GM12892 (cell line): Measurements from ENCODE around the gene ATXN1.
"Not testable (repeated sequence)": the region's sequence is repeated elsewhere in the genome, so short reads cannot be mapped to it uniquely, and the experiment has no call there.

Source experiments
- DNase-seq: peaks from one replicate; pipeline ENCODE4 v3.0.0; 2011; ENCODE audit not compliant: insufficient read length
- FAIRE-seq: peaks from 2 replicates; lab custom pipeline; 2011; peaks lifted over from hg19 to GRCh38; lab: Jason Lieb, UNC
- POLR2A ChIP-seq: IDR thresholded peaks from 2 replicates; pipeline ENCODE4 v1.6.1; 2011; ENCODE audit warnings: low read depth, low read length, control low read depth
- POLR2AphosphoS5 ChIP-seq: IDR thresholded peaks from 2 replicates; pipeline ENCODE4 v1.6.1; 2011; ENCODE audit warnings: low read depth, low read length, control low read depth
- TAF1 ChIP-seq: IDR thresholded peaks from 2 replicates; pipeline ENCODE4 v1.6.1; 2011; ENCODE audit warnings: low read depth, mild to moderate bottlenecking, control low read depth, low read length, borderline replicate concordance

Gene ATXN1

GRCh38 chr6:16706029-16706428, 55.2 kb downstream of the ATXN1 start:
- TF ChIP-seq TAF1, result no peak
- TF ChIP-seq POLR2A, result no peak
- TF ChIP-seq POLR2AphosphoS5, result no peak
- FAIRE-seq (peak; percentile 76), DNase-seq (no peak)

- FAIRE-seq (no peak), DNase-seq (no peak)
- TF ChIP-seq TAF1 (no peak), POLR2AphosphoS5 (no peak), POLR2A (no peak)
Observed at GRCh38 chr6:16705081-16705993, 55.9 kb downstream of the ATXN1 start.

- TF ChIP-seq POLR2AphosphoS5, result no peak
- no peak for TF ChIP-seq POLR2A
- FAIRE-seq, result no peak
- no peak for DNase-seq
Observed at GRCh38 chr6:16704401-16705045, 56.7 kb downstream of the ATXN1 start.

- FAIRE-seq, DNase-seq: not testable (repeated sequence)
Observed at GRCh38 chr6:16702627-16703378, 58.5 kb downstream of the ATXN1 start.

DNA sequence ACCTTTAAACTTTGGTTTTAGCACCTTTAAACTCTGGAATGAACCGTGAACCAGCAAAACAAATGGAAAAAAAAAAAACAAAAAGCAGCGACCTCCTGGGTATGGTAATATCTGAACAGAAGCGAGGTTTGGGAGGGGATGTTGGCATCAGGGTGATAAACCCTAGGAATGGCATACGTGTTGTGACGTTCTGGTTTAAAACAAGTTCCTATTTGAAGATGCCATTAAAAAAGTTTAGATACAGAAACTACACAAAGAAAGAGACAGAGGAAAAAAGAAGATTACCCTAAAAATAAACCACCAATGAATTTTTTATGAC, 60.4 kb downstream of the ATXN1 start:
- DNase-seq, result no peak
- FAIRE-seq, result no peak
- TF ChIP-seq POLR2A (no peak), TAF1 (no peak), POLR2AphosphoS5 (no peak)

DNA sequence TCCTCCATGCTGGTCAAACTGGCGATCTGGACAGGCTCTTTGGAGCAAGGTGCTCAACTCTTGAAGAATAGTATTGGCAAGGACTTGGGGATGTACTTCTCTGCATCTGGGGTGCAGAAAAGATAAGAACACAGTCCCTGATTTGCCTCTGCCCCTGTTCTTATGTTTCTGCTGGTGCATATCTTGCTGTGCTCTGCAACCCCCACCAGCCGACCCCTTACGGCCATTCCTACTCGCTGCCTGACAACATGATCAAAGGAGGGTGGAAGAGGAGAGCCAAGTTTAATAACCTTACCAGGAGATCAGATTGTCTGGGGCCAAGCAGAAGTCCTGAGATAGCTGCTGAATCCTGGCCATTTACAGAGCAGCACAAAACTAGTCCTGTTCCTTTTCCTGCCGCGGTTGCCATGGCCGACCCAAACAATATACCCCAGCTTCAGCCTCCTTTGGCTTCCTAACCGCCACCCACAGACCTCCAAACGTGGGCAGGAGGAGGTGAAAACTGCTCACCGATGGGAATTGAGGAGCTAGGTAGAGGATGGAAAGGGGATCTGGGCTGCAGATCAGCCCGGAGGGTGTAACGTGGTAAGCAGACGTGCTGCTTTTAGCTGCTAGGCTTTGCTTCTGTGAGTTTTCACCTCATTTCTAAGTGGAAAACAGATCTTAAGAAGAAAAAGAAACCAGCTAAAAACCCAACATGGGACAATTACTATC, 60.9 kb downstream of the ATXN1 start:
- FAIRE-seq (no peak), DNase-seq (no peak)
- TF ChIP-seq POLR2A (no peak), POLR2AphosphoS5 (no peak), TAF1 (no peak)

- FAIRE-seq (no peak), DNase-seq (no peak)
- TF ChIP-seq POLR2A (no peak), TAF1 (no peak), POLR2AphosphoS5 (no peak)
Observed at GRCh38 chr6:16698997-16699868, 62.0 kb downstream of the ATXN1 start.

DNA sequence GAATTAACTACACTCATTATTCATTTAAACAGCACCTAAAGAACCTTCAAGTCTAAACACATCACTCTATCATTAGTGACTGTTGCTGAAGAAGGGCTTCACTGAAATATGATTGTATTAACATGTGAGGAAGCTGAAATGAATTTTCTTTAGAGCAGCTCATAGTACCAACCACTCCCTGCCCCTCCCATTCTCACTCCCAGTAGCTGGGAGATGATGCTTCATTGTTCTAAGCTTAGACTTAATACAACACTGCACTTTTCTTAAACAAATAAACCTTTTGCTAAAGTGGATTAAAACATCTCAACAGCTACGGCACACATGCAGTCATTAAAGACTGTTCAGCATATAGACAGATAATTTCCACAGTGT, 63.1 kb downstream of the ATXN1 start:
- no peak for TF ChIP-seq TAF1
- no peak for TF ChIP-seq POLR2A
- TF ChIP-seq POLR2AphosphoS5, result no peak
- FAIRE-seq (no peak), DNase-seq (no peak)

DNA sequence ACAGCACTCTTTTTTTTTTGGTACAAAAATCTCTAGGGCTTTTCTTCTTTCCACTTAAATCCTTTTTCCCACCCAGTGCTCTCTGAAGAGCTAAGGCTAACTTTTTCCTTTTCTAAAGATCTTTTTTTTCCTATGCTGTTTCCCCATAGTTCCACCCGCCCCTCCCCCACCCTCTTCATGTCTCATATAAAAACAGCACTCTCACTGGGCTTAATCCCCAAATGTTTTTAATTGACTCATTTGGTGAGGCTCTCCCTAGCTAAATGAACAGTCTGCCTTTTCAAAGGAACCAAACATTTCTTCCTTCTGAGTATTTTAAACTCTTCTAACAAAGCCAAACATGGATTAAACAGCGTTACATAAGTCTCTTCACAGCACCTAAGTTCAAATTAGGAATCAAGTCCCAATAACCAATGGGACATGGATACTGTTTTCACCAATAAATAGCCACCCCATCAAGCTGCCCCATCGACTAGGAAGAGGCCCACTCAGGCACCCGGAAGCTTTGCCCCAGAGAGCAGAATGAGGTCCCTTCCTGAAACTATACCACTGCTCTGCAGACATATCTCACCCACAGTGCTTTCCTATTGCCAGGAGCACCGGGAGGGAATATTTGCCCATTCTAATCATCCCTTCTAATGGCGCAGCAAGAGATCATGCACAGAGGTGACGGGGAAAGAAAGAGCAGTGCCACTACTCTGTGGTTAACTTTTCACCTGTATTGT, 63.7 kb downstream of the ATXN1 start:
- TF ChIP-seq TAF1, result no peak
- TF ChIP-seq POLR2A, result no peak
- no peak for TF ChIP-seq POLR2AphosphoS5
- no peak for FAIRE-seq
- no peak for DNase-seq

GRCh38 chr6:16696496-16696895, 64.8 kb downstream of the ATXN1 start:
- FAIRE-seq (no peak), DNase-seq (no peak)
- TF ChIP-seq TAF1 (no peak), POLR2AphosphoS5 (no peak), POLR2A (no peak)
